WERI-Rb-1 (cell line): Measurements from ENCODE around the gene TNNC2.
"Not testable (repeated sequence)": the region's sequence is repeated elsewhere in the genome, so short reads cannot be mapped to it uniquely, and the experiment has no call there.

Experiments used
- DNase-seq: peaks from one replicate; pipeline ENCODE4 v3.0.0-alpha.2; 2020
- H3K27ac ChIP-seq: fragments of 250-450 bp; sonication (Bioruptor Pico); 2 replicates; pipeline ENCODE4 v1.5.1; 2020; ENCODE audit warnings: mild to moderate bottlenecking, moderate library complexity
- H3K27me3 ChIP-seq: fragments of 250-450 bp; sonication (Bioruptor Pico); 2 replicates; pipeline ENCODE4 v1.5.1; 2021; ENCODE audit warnings: mild to moderate bottlenecking, low read depth, moderate library complexity; ENCODE audit not compliant: insufficient read depth, severe bottlenecking
- H3K36me3 ChIP-seq: fragments of 250-450 bp; sonication (Bioruptor Pico); 2 replicates; pipeline ENCODE4 v1.5.1; 2020; ENCODE audit warnings: mild to moderate bottlenecking, moderate library complexity
- H3K4me3 ChIP-seq: 2 replicates; pipeline ENCODE4 v1.5.1; 2011; ENCODE audit warnings: low read depth, mild to moderate bottlenecking, control low read depth, low read length
- H3K9me3 ChIP-seq: fragments of 250-450 bp; sonication (Bioruptor Pico); 2 replicates; pipeline ENCODE4 v1.5.1; 2021; ENCODE audit warnings: mild to moderate bottlenecking, moderate library complexity; ENCODE audit not compliant: severe bottlenecking
- TF ChIP-seq, protein P1 (sequence below): IDR thresholded peaks from 2 replicates; pipeline ENCODE4 v1.5.1; 2011; ENCODE audit warnings: low read depth, mild to moderate bottlenecking, control low read depth, inconsistent platforms, low read length

TNNC2 gene

DNA sequence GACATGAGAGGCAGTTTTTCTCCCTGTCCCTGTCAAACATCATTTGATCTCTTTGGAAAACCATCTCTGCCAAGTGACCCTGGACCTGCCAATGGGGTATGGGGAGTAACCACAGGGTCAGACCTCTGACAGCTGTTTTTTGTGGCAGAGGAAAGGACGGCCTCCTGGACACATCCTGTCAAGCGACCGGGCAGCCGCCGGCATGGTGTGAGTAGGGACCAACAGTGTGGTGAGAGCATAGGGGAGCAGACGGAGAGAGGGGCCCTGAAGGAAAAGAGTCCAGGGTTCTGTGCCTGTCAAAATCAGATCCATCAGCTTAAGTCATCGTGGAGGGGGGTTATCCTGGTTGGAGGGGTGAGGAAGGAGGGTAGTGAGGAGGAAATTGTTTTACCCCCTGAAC is 25.3 kb downstream of the TNNC2 start:
- TF ChIP-seq, protein P1, sequence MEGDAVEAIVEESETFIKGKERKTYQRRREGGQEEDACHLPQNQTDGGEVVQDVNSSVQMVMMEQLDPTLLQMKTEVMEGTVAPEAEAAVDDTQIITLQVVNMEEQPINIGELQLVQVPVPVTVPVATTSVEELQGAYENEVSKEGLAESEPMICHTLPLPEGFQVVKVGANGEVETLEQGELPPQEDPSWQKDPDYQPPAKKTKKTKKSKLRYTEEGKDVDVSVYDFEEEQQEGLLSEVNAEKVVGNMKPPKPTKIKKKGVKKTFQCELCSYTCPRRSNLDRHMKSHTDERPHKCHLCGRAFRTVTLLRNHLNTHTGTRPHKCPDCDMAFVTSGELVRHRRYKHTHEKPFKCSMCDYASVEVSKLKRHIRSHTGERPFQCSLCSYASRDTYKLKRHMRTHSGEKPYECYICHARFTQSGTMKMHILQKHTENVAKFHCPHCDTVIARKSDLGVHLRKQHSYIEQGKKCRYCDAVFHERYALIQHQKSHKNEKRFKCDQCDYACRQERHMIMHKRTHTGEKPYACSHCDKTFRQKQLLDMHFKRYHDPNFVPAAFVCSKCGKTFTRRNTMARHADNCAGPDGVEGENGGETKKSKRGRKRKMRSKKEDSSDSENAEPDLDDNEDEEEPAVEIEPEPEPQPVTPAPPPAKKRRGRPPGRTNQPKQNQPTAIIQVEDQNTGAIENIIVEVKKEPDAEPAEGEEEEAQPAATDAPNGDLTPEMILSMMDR, result no peak
- Histone ChIP-seq H3K4me3 (no peak overlapping the region), H3K27ac (no peak overlapping the region), H3K27me3 (no peaks in the 10 kb centered on the region), H3K9me3 (no peaks in the 10 kb centered on the region), H3K36me3 (peaks cover 63% of the 10 kb centered on the region)
- DNase-seq, result no peak

DNA sequence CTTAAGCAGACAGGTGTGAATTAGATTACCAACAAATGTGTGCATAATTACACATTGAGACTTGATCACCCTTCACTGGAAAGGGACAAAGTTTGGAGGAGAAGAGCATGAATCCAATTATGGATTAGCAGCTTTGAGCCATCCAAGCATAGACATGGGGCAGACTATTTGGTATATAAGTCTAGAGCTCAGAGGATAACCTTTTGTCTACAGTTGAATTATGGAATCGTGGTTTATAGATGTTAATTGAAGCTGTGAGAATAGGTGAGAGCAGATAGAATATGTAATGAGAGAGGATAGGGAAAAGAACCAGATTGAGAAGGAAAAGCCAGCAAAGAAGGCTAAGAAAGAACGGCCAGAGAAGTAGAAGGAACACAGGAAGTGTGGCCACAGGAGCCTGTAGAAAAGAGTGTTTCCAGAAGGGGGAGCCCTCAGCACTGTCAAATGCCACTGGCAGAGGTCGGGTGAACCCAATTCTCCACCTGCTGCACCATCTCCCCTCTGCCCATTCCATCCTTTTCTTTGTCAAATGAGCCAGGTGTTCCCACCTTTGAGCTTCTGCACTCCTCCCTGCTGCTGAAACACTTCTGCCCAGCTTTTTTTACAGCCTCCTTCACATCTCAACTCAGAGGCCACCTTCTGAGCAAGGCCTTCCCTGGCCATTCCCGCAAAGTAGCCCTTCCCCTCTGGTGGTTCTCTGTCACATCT is 28.0 kb downstream of the TNNC2 start:
- TF ChIP-seq, protein P1, result peak; percentile 92
- peak; percentile 67 for DNase-seq
- H3K36me3 ChIP-seq, result peaks cover 64% of the 10 kb centered on the region
- H3K4me3 ChIP-seq, result no peak overlapping the region
- no peak overlapping the region for H3K27ac ChIP-seq
- no peaks in the 10 kb centered on the region for H3K9me3 ChIP-seq
- H3K27me3 ChIP-seq, result no peaks in the 10 kb centered on the region

DNA sequence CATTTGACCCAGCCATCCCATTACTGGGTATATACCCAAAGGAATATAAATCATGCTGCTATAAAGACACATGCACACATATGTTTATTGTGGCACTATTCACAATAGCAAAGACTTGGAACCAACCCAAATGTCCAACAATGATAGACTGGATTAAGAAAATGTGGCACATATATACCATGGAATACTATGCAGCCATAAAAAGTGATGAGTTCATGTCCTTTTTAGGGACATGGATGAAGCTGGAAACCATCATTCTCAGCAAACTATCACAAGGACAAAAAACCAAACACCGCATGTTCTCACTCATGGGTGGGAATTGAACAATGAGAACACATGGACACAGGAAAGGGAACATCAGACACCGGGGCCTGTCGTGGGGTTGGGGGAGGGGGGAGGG is 29.2 kb downstream of the TNNC2 start:
- not testable (repeated sequence) for H3K27ac ChIP-seq, H3K4me3 ChIP-seq, H3K27me3 ChIP-seq, DNase-seq, H3K9me3 ChIP-seq
- peaks cover 58% of the 10 kb centered on the region for H3K36me3 ChIP-seq

DNA sequence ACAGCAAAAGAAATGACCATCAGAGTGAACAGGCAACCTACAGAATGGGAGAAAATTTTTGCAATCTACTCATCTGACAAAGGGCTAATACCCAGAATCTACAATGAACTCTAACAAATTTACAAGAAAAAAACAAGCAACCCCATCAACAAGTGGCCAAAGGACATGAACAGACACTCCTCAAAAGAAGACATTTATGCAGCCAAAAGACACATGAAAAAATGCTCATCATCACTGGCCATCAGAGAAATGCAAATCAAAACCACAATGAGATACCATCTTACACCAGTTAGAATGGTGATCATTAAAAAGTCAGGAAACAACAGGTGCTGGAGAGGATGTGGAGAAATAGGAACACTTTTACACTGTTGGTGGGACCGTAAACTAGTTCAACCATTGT is 29.6 kb downstream of the TNNC2 start:
- not testable (repeated sequence) for H3K27me3 ChIP-seq, H3K27ac ChIP-seq, DNase-seq, H3K4me3 ChIP-seq, H3K9me3 ChIP-seq
- H3K36me3 ChIP-seq, result peaks cover 53% of the 10 kb centered on the region

DNA sequence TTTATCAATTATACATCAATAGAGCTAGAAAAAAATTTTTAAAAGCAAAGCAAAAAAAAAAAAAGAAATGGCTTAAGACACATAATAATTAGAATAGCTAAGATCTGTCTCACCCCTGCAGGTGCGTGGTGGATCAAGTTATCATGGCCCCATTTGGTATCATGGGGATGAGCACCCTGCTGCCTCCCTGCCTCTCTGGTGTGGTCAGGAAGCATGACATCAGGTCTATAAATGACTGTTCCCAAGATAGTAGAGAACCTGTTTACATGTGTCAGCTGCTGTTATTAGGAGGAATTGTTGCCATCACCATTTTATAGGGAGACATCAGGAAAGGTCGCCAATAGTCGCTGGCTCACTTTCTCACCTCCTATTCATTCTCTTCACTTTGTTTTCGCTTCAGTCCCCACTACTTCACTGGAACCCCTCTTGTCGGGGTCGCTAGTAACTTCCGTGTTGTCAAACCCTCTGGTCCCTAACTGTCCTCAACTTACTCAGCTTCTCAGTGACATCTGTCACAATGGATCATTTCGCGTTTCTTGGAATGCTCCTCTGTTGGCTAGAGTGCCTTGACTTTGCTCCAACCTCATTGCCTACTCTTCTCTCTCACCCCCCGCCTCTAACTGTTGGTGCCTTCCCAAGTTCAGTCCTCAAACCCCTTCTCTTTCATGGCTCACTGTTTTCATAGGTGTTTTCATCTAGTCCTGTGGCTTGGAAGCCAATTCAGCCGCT is 30.6 kb downstream of the TNNC2 start:
- TF ChIP-seq, protein P1, result no peak
- Histone ChIP-seq H3K27ac (no peak overlapping the region), H3K27me3 (no peaks in the 10 kb centered on the region), H3K9me3 (no peaks in the 10 kb centered on the region), H3K36me3 (peaks cover 48% of the 10 kb centered on the region), H3K4me3 (no peak overlapping the region)
- DNase-seq, result no peak

DNA sequence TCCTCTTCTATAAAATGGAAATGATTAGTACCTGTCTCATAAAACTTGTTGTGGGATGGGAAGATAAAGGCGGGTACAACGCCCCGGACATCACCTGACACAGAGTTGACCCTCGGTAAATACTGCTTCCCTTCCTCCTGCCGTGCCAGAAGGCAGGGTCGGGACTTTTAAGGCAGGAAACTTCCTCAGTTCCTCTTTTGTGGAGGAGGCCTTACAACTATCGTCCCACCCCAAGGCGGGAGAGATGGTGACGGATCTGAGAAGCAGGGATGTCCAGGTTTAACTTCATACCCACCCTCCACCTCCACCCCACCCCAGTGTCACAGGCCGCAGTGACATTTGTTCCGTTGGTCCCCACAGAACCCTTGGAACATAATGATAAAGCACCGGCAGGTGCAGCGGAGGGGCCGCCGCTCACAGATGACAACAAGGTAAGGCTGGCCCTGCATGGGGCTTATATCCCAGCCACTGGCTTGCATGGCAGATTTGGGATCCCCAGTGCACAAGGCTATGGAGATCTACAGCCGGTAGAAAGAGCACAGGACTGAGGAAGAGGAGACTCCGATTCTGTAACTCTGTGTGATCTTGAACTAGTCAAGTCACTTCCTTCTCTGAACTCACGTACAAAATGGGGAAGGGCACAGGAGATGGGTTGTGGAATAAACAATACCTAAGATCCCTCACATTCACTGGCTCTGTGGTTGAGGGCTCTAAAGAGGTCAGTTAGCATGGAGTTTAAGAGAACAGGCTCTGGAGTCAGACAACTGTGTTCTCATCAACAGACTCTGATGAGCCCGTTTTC is 34.6 kb downstream of the TNNC2 start:
- Histone ChIP-seq H3K9me3 (no peaks in the 10 kb centered on the region), H3K4me3 (peak overlapping the region; percentile 79), H3K27me3 (no peaks in the 10 kb centered on the region), H3K27ac (peak overlapping the region; percentile 86), H3K36me3 (peaks cover 39% of the 10 kb centered on the region)
- TF ChIP-seq, protein P1, result no peak
- no peak for DNase-seq
